NB4 (cell line): ENCODE data around the gene RGS14.

ENCODE experiments used
- CTCF ChIP-seq: IDR thresholded peaks from one replicate; pipeline ENCODE4 v1.5.1; 2012; ENCODE audit warnings: low read depth, low read length
- MYC ChIP-seq: IDR thresholded peaks from 2 replicates; pipeline ENCODE4 v1.6.1; 2011; ENCODE audit warnings: low read depth, low read length

- TF ChIP-seq CTCF (no peak), MYC (no peak)
Measured at GRCh38 chr5:177320879-177321278, 36.8 kb upstream of the RGS14 start.
